Epithelial cell of esophagus (primary cell): Measurements from ENCODE around the gene ROBO1.

Experiments
- DNase-seq: peaks from one replicate; pipeline ENCODE4 v3.0.0; 2010; ENCODE audit warnings: low read depth
- H3K4me3 ChIP-seq: 2 replicates; pipeline ENCODE4 v1.5.1; 2011; ENCODE audit warnings: mild to moderate bottlenecking, low read length, control low read depth
- TF ChIP-seq, protein P1 (sequence below): IDR thresholded peaks from 2 replicates; pipeline ENCODE4 v1.5.1; 2011; ENCODE audit warnings: low read depth, mild to moderate bottlenecking, low read length, control low read depth, inconsistent platforms; ENCODE audit not compliant: insufficient read depth; ENCODE audit errors: missing control alignments

Gene ROBO1

DNA sequence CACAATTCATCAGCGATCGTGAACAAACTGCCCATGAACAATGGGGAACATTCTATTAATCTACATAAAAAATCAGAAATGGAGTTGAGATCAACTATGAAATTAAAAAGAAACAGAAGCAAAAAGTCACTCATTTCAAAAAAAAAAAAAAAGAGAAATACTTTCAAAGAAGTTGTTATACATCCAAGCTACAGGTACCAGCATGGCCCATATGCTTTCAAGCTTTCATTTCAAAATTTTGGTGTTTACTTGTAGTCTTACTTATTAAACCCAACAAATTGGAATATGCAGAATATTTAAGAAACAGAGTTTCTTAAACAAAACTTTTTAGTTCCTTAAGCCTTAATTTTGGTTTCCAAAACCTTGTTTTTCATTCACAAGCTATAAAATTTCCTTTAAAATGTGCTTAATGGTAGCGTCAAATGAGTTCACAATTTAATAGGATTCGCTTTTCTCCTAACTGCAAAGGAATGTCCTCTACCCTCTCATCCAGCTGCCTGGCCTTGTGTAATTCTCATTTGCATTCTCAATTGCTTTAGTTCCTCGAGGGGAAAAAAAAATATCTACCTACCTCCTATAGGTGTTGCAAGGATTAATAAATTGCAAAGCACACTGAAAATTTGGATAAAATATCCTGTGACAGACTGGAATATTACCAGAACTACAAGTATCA, 565.2 kb downstream of the ROBO1 start:
- TF ChIP-seq, protein P1, sequence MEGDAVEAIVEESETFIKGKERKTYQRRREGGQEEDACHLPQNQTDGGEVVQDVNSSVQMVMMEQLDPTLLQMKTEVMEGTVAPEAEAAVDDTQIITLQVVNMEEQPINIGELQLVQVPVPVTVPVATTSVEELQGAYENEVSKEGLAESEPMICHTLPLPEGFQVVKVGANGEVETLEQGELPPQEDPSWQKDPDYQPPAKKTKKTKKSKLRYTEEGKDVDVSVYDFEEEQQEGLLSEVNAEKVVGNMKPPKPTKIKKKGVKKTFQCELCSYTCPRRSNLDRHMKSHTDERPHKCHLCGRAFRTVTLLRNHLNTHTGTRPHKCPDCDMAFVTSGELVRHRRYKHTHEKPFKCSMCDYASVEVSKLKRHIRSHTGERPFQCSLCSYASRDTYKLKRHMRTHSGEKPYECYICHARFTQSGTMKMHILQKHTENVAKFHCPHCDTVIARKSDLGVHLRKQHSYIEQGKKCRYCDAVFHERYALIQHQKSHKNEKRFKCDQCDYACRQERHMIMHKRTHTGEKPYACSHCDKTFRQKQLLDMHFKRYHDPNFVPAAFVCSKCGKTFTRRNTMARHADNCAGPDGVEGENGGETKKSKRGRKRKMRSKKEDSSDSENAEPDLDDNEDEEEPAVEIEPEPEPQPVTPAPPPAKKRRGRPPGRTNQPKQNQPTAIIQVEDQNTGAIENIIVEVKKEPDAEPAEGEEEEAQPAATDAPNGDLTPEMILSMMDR: no peak
- H3K4me3 ChIP-seq: no peak overlapping the region

DNA sequence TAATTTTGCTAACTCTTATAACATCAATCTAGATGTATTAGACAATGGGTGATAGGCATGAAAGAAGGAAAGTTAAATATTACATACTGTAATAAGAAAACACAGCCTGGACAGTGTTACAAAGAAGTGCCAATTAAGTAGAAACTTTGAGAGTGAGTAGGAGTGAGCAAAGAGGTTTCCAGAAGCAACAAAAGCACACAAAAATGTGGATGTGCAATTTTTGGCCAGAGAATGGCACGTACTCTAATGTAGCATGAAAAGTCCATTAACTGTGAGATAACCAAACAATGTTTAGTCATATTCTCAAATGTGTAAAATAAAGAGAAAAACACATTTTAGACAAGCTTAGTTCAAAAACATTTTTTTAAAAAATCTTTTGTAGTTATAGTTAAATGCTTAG, 567.3 kb downstream of the ROBO1 start:
- H3K4me3 ChIP-seq: no peak overlapping the region
- no peak for DNase-seq
- TF ChIP-seq, protein P1: no peak

More for the DNA sequence above, 565.2 kb downstream of the ROBO1 start:
- no peak for DNase-seq

DNA sequence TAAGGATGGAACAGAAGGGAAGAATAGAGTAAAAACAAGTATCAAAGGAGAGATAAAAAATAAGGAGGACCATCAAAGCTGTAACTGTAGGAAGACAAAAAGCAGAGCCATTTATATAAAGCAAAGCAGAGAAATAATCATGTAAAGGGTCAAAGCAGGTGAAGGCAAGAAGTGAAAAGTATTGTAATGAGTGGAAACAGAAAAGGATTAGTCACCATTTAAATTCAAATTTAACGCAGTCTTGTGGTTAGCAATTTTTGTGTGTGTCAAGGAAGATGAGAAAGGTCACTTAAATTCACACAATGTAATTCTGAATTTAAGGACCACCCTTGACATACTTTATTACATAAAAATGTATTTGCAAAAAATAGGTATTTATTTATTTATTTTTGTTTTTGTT, 567.8 kb downstream of the ROBO1 start:
- no peak for DNase-seq
- TF ChIP-seq, protein P1: no peak
- H3K4me3 ChIP-seq: no peak overlapping the region

DNA sequence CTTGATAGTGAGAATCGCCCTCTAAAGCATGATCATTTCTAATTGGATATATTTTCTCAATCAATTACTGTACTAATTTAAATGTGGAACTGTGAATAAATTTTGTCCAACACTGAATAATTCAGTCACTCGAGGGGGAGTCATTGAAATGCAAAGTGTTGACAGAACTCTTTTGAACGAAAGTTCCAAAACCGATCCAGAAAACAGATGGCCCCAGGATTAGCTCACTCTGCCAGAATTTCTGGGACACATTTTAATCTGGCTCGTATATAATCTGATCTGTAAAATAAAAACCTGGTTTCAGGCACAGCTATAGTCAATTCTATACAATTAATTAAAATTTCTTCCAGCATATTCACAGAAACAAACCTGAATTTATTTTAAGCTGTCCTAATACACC, 580.4 kb downstream of the ROBO1 start:
- no peak for DNase-seq
- H3K4me3 ChIP-seq: no peak overlapping the region
- TF ChIP-seq, protein P1: no peak

DNA sequence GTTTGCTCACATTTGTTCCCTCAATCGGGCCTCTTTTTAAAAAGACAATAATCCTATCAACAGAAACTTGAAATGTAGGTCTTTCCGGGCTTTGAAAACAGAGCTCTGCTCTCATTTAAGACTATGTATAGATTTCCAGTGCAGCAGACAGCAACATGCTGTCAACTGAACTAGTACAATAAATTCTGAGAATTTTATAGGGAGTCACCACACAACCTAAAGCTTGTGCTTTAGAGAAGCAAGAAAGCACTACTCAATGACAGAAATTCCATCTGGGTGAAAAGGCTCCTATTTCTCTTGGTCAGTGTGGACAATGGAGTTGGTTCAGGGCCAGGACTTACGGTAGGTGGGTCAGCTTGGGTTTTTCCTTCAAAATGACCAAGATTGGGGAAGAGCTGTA, 583.5 kb downstream of the ROBO1 start:
- no peak for DNase-seq
- H3K4me3 ChIP-seq: no peak overlapping the region
- TF ChIP-seq, protein P1: no peak

DNA sequence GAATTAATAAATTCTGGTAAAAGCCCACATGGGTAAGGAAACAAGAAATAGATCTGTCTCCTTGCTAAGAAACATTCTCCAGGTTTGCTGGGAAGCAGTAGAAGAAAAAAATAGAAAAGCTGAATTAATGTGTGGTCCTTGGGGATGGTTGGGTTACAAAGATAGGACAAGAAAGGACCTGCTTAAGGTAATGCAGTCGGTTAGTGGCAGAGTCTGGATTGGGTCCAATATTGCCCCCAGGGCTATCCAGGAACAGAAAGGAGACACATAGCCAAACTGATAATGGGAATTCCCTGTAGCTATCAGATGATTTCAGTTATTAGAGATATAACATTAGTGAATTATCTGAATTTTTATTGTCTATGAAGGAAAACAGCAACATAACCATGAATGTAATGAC, 584.3 kb downstream of the ROBO1 start:
- no peak for DNase-seq
- TF ChIP-seq, protein P1: no peak
- no peak overlapping the region for H3K4me3 ChIP-seq

DNA sequence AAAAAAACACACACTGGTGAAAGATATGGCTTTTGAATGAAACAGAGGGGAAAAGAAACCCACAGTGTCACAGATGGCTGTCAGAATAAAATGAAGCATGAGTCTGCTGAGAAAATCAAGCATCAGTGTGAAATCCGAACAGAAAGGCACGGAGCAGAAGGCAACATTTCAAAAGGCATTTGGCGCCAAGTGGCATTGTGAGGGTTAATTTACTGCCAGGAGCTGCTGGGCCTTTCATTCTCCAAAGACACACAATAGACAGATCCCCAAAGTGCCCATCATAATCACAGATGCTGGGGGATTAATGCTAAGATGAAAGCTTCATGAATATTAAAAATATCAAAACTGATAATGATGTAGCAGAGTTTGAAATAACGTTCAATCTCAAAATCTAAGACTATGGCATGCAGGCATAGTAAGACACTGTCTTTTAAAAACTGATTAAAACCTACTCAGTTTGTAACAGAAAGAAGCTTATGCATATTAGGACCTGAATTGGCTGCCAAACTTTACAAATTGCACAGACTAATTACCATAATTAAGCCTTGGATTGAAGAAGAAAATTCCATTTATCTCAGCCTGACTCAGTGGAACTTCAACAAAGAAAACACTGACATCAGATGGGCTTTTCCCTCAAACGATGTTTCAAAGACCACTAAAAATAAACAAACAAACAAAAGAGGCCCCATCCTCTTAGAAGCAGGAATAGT, 589.2 kb downstream of the ROBO1 start:
- TF ChIP-seq, protein P1: no peak
- no peak overlapping the region for H3K4me3 ChIP-seq
- no peak for DNase-seq
